ENCODE measurements around the gene SLC6A19.

SLC6A19 gene

GRCh38 chr5:1240496-1241260 lies 39.3 kb downstream of the SLC6A19 start:
- Histone ChIP-seq H3K4me1 (no peaks in the 10 kb centered on the region), H3K36me3 (no peaks in the 10 kb centered on the region), H3K27me3 (peaks cover 25% of the 10 kb centered on the region), H3K4me3 (ENCODE audit: low read depth, low read length) (no peak overlapping the region), H3K9me3 (no peaks in the 10 kb centered on the region)
- DNase-seq, result no peak
- TF ChIP-seq CTCF (IDR thresholded peaks at IDR 0.05; ENCODE audit: low read depth, low read length), result no peak

- Histone ChIP-seq H3K4me1 (no peaks in the 10 kb centered on the region), H3K36me3 (no peaks in the 10 kb centered on the region), H3K9me3 (no peaks in the 10 kb centered on the region), H3K4me3 (ENCODE audit: low read depth, low read length) (no peak overlapping the region), H3K27me3 (peaks cover 34% of the 10 kb centered on the region)
- DNase-seq, result no peak
- TF ChIP-seq CTCF (IDR thresholded peaks at IDR 0.05; ENCODE audit: low read depth, low read length), result no peak
These were observed 40.2 kb downstream of the SLC6A19 start for GRCh38 chr5:1241509-1242080.

GRCh38 chr5:1242733-1243486 lies 41.5 kb downstream of the SLC6A19 start:
- DNase-seq, result no peak
- TF ChIP-seq CTCF (IDR thresholded peaks at IDR 0.05; ENCODE audit: low read depth, low read length), result no peak
- no peaks in the 10 kb centered on the region for H3K9me3 ChIP-seq
- H3K36me3 ChIP-seq, result no peaks in the 10 kb centered on the region
- H3K27me3 ChIP-seq, result peaks cover 44% of the 10 kb centered on the region
- H3K4me3 ChIP-seq (ENCODE audit: low read depth, low read length), result no peak overlapping the region
- no peaks in the 10 kb centered on the region for H3K4me1 ChIP-seq

GRCh38 chr5:1243487-1244130 lies 42.2 kb downstream of the SLC6A19 start:
- Histone ChIP-seq H3K4me3 (ENCODE audit: low read depth, low read length) (no peak overlapping the region), H3K4me1 (no peaks in the 10 kb centered on the region), H3K36me3 (no peaks in the 10 kb centered on the region), H3K9me3 (no peaks in the 10 kb centered on the region), H3K27me3 (peaks cover 51% of the 10 kb centered on the region)
- TF ChIP-seq CTCF (IDR thresholded peaks at IDR 0.05; ENCODE audit: low read depth, low read length), result no peak
- no peak for DNase-seq

GRCh38 chr5:1244255-1244654 lies 42.9 kb downstream of the SLC6A19 start:
- Histone ChIP-seq H3K4me1 (no peaks in the 10 kb centered on the region), H3K27me3 (peaks cover 54% of the 10 kb centered on the region)

More at GRCh38 chr5:1244255-1244654, 42.9 kb downstream of the SLC6A19 start:
- Histone ChIP-seq H3K4me3 (ENCODE audit: low read depth, low read length) (no peak overlapping the region), H3K9me3 (no peaks in the 10 kb centered on the region), H3K36me3 (no peaks in the 10 kb centered on the region)
- DNase-seq, result no peak
- no peak for TF ChIP-seq CTCF (IDR thresholded peaks at IDR 0.05; ENCODE audit: low read depth, low read length)
